GM18498 (cell line): Measurements from ENCODE around the gene GBX1.

Experiments used
- ATAC-seq: cut with Tn5 transposase; IDR thresholded peaks from one replicate; pipeline ENCODE4 v1.9.1; 2021; ENCODE audit warnings: mild to moderate bottlenecking, moderate library complexity; ENCODE audit not compliant: unreplicated experiment

GBX1 gene

DNA sequence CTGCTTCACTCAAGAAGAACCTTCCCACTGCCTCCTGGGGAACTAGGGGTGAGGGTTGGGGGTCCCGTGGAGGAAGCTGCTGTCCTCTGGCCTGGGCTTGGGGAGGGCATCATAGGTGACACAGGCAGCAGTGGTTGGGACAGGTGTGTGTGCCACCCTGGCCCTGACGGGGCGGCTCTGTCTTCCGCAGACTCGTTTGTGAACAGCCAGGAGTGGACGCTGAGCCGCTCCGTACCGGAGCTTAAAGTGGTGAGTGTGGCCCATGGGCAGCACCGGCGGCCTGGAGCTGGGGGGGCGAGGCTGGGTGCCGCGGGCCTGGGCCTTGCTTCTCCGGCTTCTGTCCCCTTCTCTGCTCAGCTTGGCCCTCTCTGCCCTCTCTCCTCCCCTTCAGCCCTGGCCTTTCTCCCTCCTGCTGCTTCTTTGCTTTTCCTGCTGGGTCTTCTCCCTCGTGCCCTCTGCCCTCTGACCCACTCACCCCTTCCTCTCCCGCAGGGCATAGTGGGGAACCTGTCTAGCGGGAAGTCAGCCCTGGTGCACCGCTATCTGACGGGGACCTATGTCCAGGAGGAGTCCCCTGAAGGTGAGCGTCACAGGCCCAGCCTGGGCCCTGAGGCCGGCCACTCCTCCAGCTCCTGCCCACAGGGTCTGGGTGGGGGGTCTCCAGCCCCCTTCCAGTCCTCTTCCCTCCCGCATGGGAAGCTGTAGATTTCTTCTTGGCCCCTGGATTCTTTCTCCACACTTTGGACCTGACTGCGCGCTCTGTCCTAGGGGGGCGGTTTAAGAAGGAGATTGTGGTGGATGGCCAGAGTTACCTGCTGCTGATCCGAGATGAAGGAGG lies 50.7 kb downstream of the GBX1 start:
- ATAC-seq: no peak

DNA sequence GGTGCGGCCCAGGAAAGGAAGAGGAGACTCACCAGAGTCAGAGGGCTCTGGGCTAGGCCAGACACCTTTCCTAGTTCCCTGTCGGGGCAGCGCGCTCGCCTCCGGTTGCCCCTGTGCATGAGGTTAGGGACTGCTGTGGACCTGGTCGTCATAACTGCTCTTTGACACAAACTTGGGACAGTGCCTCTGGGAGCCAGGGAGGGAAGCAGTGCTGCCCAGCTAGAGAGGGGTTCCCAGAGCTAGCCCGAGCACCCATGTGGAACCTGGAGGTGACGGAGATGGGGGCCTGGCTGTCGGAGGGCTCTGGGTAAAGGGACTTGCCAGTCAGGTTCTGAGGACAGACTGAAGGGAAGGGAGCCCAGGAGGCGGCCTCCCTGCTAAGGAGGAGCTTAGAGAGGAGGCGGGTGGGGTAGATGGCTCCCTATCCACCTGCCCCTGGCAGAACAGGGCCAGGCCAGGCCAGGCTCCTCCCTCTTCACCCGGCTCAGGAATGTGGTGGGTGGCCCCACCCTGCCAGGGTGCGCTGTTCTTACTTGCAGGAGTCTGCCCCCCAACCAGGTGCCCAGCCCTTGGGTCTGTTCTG lies 51.6 kb downstream of the GBX1 start:
- no peak for ATAC-seq

DNA sequence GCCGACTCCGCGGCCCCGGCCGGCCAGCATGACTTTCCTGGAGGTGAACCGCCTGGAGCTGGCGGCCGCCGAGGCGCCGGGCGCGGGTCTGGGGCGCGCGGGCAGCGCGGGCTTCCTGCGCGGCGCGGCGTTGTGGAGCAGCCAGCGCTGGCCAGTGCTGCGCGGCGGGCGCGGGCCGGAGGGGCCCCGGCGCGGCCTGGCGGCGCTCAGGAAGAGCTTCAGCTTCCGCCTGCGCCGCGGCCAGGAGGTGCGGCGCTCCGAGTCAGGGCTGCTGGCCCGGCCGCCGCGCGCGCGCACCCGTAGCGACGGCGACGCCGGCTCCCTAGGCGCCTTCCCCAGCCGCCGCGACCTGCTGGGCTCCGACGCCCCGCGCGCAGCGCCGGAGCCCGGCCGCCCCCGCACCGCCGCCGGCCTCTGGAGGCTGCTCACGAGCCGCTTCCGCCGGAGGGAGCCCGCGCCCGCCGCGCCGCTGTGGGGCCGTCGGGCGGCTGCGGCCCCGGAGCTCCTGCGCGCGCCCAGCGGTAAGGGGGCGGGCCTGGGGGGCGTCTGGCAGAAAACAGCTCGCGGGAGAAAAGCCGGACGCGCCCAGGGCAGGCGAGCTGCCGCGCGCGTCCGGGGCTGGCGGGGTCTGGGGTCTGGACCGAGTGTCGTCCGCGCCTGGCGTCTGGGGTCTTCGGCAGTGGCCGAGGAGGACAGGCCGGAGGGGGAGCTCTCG lies 52.2 kb downstream of the GBX1 start:
- no peak for ATAC-seq

DNA sequence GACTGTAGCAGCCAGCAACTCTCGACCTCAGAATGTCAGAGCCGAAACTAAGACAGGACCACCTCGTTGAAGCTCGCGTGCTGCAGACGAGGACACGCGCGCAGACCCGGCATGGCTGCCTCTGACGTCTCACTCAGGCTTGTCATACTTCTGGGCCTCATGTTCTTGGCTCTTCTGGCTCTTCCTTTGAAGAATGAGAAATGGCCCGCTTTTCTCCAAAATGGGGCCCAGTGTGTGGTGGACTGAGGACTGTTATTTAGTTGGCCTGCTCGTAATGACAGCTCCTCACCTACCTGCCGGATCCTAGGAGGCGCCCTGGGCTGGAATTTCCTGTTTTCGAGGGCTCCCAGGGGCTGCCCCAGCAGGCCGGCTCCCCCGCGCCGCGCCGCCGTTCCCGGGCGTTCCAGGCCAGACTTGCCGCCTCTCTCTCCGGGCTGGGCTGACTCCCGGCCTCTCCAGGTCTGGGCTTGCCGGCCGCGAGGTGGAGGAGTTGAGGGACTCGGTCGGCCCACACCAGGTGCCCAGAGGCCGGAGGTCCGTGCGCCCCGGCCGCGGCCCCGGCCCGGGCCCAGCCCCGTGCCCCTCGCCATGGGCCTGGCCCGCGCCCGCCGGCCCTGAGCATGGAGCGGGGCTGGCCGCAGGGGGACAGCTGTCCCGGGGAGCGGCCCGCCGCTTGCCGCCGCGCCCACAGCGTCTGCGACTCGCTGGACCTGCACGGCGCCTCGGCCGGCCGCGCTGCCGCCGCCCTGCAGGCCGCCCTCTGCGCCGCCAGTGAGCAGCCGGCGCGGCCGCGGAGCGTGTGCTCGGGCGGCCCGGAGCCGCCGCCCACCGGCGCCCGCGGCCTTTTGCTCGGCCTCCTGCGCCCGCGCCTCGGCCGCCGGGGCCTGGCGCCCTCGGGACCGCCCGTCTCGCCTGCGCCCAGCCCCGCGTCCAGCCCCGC lies 53.1 kb downstream of the GBX1 start:
- no peak for ATAC-seq

DNA sequence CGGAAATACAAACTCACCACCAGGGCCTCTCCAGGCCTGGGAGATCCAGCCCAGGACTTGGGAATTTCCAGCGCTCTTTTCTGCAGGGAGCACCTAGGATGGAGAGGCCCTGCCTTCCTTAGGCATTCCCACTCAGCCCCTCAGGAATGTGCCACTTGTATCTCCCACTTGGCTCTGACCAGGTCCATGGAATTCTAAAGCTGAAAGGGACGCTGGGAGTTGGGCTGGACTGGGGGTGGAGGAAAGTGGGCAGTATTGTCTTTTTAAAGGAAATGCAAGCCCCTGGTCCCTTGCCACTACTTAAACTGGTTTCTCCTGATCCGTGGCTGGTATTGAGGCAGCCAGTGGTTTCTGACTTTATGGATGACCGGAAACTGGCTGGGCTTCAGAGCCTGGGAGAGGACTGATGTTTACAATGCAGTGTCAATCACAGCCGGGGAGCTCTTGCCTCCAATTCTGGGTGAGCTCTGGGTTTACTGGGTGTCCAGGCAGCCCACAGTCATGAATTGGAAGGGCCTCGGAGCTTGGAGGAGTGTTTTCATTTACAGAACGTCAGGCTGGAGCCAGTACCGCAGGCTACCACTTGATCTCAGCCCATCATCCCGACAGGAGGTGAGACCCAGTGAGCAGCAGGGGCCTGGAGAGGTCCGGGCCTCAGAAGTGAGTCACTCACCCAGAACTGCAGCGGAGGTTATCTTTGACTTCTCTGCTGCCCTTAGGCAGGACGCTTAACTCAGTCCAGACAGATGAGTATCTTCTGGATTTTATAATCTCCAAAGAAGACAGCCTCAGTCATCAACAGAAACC lies 53.9 kb downstream of the GBX1 start:
- ATAC-seq: no peak

DNA sequence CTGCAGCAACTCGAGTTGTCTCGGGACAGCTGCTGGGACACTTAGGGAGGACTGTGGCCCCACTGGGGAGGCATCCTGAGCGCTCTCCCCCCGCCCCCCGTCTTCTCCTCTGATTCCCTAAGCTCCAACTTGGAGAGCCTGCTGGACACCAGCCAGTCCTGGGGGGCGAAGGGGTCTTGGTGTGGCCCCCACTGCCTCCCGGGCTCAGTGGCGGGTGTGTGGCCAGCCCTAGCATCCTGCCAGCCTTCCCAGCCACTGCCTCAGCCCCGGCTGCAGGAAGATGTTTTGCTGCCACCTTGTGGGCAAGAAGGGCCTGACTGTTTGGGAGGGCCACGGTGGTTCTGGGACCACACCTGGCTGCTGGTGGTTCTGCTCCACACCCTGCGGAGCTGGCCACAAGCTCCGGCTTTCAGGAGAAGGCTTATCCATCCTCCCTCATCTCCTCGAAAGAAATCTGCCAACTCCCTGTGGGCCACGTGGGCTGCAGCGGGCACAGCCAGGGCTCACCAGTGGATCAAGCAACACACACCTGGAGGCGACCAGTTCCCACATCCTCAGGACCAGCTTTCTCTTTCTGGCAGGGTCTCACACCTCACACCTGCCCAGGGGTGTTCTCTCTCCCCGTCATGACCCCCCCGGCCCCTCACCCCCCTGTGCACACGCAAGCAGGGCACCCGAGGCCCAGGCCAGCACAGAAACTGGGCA lies 56.4 kb downstream of the GBX1 start:
- ATAC-seq: peak; percentile 76

DNA sequence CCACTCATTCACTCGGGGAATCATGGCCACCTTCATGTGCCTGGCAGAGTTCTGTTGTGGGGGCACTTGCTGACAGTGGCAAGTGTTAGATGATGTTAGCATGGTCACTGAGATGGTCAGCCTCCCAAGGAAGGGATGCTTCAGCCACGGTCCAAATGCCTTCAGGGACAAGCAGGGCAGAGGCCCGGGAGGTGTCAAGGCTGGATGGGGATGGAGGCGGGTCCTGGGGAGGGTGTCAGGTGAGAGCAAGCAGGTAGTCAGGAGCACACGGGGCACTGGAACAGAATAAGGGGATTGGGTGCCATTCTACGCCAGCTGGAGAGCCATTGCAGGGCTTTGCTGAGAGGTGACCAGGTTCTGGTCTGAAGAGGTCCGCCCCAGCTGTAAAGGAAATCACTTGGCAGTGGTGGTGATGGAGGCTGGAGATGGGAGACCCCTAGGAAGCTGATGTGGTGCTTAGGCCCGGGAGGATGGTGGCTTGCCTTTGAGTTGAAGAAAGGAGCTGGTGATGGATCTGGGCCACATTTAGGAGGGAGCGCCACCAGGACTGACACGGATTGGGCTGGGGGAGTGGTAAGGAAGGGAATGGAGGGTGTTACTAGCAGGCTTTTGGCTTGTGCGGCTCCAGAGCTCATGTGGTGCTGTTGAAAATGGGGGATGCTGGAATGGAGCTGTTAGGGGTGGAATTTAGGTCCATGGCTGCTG lies 57.1 kb downstream of the GBX1 start:
- ATAC-seq: no peak

DNA sequence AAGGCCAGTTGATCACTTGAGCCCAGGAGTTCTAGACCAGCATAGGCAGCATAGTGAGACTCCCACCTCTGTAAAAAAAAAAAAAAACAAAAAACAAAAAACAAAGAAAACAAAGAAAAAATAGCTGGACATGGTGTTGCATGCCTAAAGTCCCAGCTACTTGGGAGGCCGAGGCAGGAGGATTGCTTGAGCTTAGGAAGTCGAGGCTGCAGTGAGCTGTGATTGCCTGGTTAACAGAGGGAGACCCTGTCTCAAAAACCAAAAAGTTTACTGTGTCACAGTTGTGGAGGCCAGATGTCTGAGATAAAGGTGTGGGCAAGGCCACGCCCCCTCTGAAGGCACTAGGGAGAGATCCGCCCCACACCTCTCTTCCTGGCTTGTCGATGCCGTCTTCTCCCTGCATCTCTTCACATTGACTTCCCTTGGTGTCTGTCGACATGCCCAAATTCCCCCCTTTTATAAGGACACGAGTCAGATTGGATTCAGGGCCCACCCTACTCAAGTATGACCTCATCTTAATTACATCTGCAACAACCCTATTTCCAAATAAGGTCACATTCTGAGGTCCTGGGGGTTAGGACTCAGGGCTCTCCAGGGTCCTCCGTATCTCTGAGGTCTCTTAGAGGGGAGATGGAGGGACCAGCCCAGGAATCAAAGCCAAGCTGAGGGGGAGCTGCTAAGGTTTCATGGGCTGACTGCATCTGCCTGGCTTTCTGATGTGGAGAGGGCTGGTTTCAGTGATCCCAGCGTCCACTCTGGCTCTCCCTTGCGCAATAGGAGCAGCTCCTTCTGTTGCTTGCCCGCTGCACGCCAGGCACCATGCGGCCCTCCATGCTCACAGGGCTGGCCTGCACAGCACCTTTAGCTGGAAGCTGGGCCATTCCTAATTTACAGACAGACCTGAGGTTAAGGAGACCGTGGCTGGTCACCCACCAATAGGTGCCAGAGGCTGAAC lies 58.1 kb downstream of the GBX1 start:
- no peak for ATAC-seq

DNA sequence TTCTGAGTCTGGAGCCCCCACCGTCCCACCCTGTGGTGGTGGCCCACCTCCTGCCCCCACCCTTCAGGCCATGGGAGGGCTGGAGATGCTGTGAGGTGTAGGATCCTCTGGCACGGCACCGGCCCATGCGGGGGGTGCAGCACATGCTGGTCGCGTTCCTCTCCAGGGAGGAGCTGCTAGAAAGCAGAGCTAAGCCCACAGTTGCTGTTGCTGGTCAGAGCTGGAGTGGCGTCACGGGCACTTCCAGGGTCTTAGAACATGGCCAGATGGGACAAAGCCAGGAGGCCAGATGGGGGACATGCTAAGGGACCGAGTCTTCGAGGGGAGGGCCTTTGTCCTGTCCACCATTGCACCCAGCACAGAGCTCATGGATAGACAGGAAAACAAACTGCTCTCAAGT lies 59.6 kb downstream of the GBX1 start:
- no peak for ATAC-seq

DNA sequence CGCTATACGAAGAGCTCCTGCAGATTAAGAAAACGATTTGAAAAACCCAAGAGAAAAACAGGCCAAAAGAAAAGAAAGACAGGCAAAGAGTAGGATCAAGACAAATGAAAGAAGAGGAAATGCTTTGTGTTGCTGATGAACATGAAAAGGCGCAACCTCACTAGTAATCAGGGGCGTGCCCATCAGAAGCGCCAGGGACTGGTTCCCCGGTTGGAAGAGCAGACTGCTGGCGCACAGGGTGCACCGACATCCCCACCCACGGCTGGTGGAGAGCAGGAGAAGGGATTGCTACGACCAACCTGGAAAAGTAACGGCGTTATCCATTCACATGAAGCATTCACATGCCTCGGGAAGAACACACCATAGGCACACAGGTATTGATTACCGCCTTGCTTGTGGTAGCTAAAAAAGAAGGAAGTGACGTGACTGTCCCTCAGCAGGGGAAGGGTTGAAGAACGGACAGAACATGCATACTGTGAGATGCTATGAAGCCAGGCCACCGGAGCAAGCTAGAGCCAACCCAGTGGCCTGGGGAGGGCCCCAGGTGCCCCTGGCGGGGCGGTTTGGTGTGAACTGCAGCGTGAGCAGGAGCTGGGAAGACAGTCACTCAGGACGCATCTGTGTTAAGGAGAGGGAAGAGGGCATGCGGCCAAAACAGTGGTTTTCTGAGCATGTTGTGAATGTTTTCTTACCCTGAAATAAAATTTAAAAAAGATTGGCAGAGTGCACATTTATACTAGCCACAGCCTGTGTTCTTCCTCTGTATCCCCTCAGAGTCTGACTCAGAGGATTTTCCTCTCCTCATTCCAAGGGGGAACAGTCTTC lies 62.9 kb downstream of the GBX1 start:
- no peak for ATAC-seq

DNA sequence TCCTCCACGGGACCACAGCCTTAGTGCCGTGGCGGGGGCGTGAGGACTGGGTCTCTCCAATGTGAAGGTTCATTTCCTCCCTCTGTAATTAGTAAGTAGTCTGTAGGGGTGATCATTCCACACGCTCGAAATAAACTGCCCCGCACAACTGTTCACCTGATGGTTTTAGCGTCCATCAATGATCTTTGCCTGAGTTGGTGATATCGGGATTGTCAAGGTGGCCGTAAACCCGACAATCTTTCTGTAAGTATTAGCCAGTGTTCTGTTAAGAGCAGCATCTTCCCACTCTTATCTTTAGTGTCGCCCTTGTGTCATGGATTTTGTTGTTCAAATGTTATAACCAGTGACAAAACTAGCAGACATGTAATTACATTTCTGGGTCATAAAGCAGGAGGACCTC lies 63.5 kb downstream of the GBX1 start:
- ATAC-seq: no peak

DNA sequence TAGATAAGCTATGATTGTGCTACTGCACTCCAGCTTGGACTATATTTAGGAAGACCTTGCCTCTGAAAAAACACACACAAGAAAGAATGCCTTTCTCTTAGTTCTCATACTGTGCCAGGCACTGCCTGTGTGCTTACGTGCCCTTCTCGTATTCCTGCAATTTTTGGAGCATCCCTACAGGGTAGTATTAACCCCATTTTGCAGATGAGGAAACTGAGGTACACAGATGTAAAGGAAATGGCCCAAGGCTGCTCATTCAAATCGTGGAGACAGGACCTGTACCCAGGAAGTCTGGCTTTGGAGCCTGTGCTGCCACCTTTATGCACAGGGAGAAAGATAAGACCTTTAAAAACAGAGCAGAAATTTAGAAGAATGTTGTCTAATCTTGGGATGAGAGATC lies 64.5 kb downstream of the GBX1 start:
- ATAC-seq: no peak

DNA sequence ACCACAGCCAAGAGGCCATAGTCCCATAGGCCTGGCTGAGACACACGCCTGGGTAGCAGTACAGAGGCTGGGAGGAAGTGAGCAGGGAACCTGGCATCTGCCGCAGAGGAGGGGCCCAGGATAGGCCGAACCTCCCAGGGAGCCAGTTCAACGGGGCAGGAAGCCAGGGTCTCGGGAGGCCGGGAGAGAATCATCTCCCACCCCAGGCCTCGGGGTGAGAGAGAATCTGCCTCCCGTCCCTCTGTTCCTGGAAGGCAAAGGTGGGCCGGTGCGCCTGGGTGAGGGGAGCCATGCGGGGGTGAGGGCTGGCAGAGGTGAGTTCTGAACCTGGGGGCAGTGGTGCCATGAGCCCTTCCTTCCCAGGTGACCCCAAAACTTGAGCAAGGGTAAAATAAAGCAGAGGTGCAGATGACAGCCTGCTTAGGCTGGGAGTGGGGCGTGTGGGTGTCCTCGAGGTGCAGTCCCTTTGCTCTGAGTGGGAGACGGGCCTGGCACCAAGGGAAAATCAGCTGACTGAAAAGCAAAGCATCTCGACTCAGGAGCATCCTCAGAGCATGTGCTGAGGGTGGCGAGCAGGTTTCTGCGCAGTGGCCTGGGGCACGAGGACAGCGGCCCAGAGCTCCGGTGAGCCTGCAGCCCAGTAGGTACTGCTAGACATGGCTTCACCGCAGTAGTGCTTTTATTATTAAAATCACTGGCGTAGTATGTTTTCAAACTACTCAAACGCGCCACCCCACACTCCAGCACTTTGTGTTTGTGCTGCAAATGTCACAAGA lies 65.7 kb downstream of the GBX1 start:
- ATAC-seq: no peak

DNA sequence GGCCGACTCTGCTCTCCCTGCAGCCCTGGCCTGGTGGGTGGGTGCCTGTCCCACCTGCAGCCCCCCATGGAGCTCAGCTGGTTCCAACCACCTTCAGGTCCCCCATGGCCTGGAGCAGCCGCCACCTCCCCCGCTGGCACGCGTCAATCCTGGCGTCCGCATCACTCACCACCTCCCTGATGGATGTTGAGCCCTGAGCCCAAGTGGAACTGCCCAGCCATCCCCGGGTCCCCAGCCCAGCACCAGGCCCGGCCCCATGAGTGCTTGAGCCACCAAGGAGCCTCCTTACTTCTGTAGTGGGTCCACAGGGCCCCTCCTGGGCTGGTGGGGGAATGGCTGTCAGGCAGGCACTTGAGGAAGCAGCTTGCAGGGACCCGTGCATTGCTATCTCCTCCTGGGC lies 66.6 kb downstream of the GBX1 start:
- no peak for ATAC-seq

DNA sequence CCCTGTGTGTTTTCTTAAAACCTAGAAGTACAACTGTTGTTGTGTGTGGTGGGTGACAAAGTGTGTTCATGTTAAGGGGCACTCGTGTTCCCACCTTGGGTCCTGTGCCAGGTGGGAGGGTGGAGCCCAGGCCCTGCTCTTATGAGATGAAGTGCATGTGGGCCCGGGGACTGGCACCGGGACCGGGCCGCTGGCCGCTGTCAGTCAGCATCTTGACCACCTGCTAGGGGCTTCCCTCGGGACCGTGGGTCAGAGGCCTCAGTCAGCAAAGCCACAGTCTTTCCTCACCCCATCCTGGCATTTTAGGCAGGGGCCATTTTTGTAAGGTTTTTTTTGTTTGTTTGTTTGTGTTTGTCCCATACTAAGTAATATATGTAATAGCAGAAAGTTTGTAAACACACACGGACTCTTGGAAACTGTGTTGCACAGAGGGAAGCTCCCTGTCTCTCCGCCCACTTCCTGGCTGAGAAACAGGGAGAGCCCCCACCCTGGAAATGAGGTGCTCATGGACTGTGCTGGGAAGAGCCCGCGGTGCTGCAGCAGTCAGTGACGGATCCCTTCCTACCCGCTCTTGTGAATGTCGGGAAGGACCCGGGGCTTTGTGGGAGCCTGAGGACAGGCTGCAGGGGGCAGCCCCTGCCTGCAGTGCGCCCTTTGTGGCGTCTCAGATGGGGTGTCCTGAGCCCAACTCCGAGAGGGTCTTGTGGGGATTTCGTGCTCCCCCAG lies 67.8 kb downstream of the GBX1 start:
- no peak for ATAC-seq
